HEK293 (cell line): ENCODE data around the gene CTNNA2.

Experiments used
- AEBP2 ChIP-seq: fragments of 450-650 bp; formaldehyde crosslinking; IDR thresholded peaks from 2 replicates; pipeline ENCODE4 v1.5.1; 2016; ENCODE audit warnings: missing biosample characterization, missing genetic modification characterization, borderline replicate concordance
- CTCF ChIP-seq: fragments of 450-650 bp; formaldehyde crosslinking; IDR thresholded peaks from 2 replicates; pipeline ENCODE4 v1.5.1; 2016; ENCODE audit warnings: missing biosample characterization, missing genetic modification characterization
- PBX3 ChIP-seq: sonication (generic); formaldehyde crosslinking; IDR thresholded peaks from 2 replicates; pipeline ENCODE4 v1.8.1; 2022; ENCODE audit warnings: mild to moderate bottlenecking, moderate library complexity, missing genetic modification reagents
- REST ChIP-seq: fragments of 450-650 bp; formaldehyde crosslinking; IDR thresholded peaks from 2 replicates; pipeline ENCODE4 v1.5.1; 2016; ENCODE audit warnings: missing biosample characterization, missing genetic modification characterization
- SALL2 ChIP-seq: fragments of 450-650 bp; formaldehyde crosslinking; IDR thresholded peaks from 2 replicates; pipeline ENCODE4 v1.5.0; 2017; ENCODE audit warnings: missing biosample characterization, mild to moderate bottlenecking, missing genetic modification characterization, borderline replicate concordance
- YY2 ChIP-seq: fragments of 450-650 bp; formaldehyde crosslinking; IDR thresholded peaks from 2 replicates; pipeline ENCODE4 v1.5.1; 2016; ENCODE audit warnings: missing biosample characterization, missing genetic modification characterization
- ZNF768 ChIP-seq: fragments of 450-650 bp; formaldehyde crosslinking; IDR thresholded peaks from 2 replicates; pipeline ENCODE4 v1.5.1; 2018; ENCODE audit warnings: missing biosample characterization, mild to moderate bottlenecking, missing genetic modification characterization

GRCh38 chr2:80280598-80280997 is 767.7 kb downstream of the CTNNA2 start:
- TF ChIP-seq REST (tag by site-specific recombination) (no peak), ZNF768 (tag by site-specific recombination) (no peak), YY2 (tag by site-specific recombination) (no peak), CTCF (tag by site-specific recombination) (no peak), PBX3 (CRISPR knock-in tag) (no peak), SALL2 (tag by site-specific recombination) (no peak), AEBP2 (tag by site-specific recombination) (no peak)
